K562 (cell line): ENCODE data around the gene IFRD1. TPM values are rescaled to one million over a fixed set of nuclear protein-coding genes. Genes with fewer than 3 reads are reported as not detected.

Experiments
- ASH1L ChIP-seq: fragments of 450-650 bp; IDR thresholded peaks from 2 replicates; pipeline ENCODE4 v1.6.1; 2018; ENCODE audit warnings: borderline replicate concordance, mild to moderate bottlenecking, low read depth; ENCODE audit not compliant: partially characterized antibody
- FOXJ2 ChIP-seq: fragments of 200-800 bp; sonication (Bioruptor generic); IDR thresholded peaks from 2 replicates; pipeline ENCODE4 v1.6.1; 2016; ENCODE audit warnings: missing genetic modification characterization, missing compliant biosample characterization
- HLTF ChIP-seq: fragments of 450-650 bp; IDR thresholded peaks from 2 replicates; pipeline ENCODE4 v1.6.1; 2016
- MECOM ChIP-seq: fragments of 250-450 bp; sonication (Bioruptor Pico); IDR thresholded peaks from 2 replicates; pipeline ENCODE4 v1.8.0; 2022; ENCODE audit warnings: inconsistent platforms
- NFE2L1 ChIP-seq: fragments of 450-650 bp; IDR thresholded peaks from 2 replicates; pipeline ENCODE4 v1.6.1; 2016; ENCODE audit warnings: missing genetic modification characterization, low read depth, mild to moderate bottlenecking, missing compliant biosample characterization, moderate library complexity, borderline replicate concordance
- NUFIP1 ChIP-seq: fragments of 450-650 bp; IDR thresholded peaks from 2 replicates; pipeline ENCODE4 v1.6.1; 2018; ENCODE audit not compliant: partially characterized antibody
- POLR2B ChIP-seq: fragments of 450-650 bp; IDR thresholded peaks from 2 replicates; pipeline ENCODE4 v1.6.1; 2018; ENCODE audit warnings: low read depth; ENCODE audit not compliant: partially characterized antibody
- POLR2G ChIP-seq: fragments of 200-400 bp; formaldehyde crosslinking; IDR thresholded peaks from 2 replicates; pipeline ENCODE4 v1.6.1; 2017; ENCODE audit warnings: low read depth, mild to moderate bottlenecking, antibody characterized with exemption, low read length, moderate library complexity
- POLR3G ChIP-seq: IDR thresholded peaks from 2 replicates; pipeline ENCODE4 v1.6.1; 2011; ENCODE audit not compliant: insufficient read length, insufficient replicate concordance; ENCODE audit errors: extremely low read depth
- PTBP1 ChIP-seq: fragments of 200-400 bp; formaldehyde crosslinking; IDR thresholded peaks from 2 replicates; pipeline ENCODE4 v1.6.1; 2017; ENCODE audit warnings: low read depth, low read length
- RUNX1 ChIP-seq: sonication (generic); IDR thresholded peaks from 2 replicates; pipeline ENCODE4 v1.6.1; 2016; ENCODE audit warnings: antibody characterized with exemption, low read depth
- SMAD2 ChIP-seq: fragments of 150-350 bp; IDR thresholded peaks from 2 replicates; pipeline ENCODE4 v1.6.1; 2014; ENCODE audit warnings: low read depth, mild to moderate bottlenecking, low read length
- SPI1 ChIP-seq: IDR thresholded peaks from 2 replicates; pipeline ENCODE4 v1.6.1; 2011; ENCODE audit warnings: low read depth, low read length, control low read depth, borderline replicate concordance
- SREBF1 ChIP-seq: fragments of 150-350 bp; IDR thresholded peaks from 2 replicates; pipeline ENCODE4 v1.6.1; 2014; ENCODE audit warnings: antibody characterized with exemption, low read depth, low read length, borderline replicate concordance
- ZBTB17 ChIP-seq: fragments of 450-650 bp; formaldehyde crosslinking; IDR thresholded peaks from 2 replicates; pipeline ENCODE4 v1.4.0; 2020; ENCODE audit warnings: mild to moderate bottlenecking
- ZFPM2 ChIP-seq: fragments of 250-450 bp; sonication (Bioruptor Pico); IDR thresholded peaks from 2 replicates; pipeline ENCODE4 v1.5.1; 2022; ENCODE audit warnings: mild to moderate bottlenecking
- ZNF212 ChIP-seq: fragments of 450-650 bp; formaldehyde crosslinking; IDR thresholded peaks from 2 replicates; pipeline ENCODE4 v1.4.0; 2020; ENCODE audit warnings: mild to moderate bottlenecking
- ZNF584 ChIP-seq: fragments of 200-800 bp; sonication (Bioruptor generic); IDR thresholded peaks from 2 replicates; pipeline ENCODE4 v1.6.1; 2016; ENCODE audit warnings: low read depth, mild to moderate bottlenecking, missing genetic modification characterization, missing compliant biosample characterization
- ZNF79 ChIP-seq: fragments of 250-450 bp; sonication (Bioruptor Pico); IDR thresholded peaks from 2 replicates; pipeline ENCODE4 v1.4.0; 2020; ENCODE audit warnings: low read depth, mild to moderate bottlenecking, moderate library complexity
- polyA plus RNA-seq, 8 experiments: library from polyadenylated mRNA; depleted of rRNA in 4 of 8; stranded (reverse) in 5 of 8; unstranded in 3 of 8; fragments of >200 nt; fragmentation: Nextera tagmentation in 2 of 8; fragmentation: Illumina TruSeq in 1 of 8; extraction: Ambion mirVana in 2 of 8; extraction: Trizol in 1 of 8; gene quantifications; 2 replicates each; pipeline versions ENCODE4 v1.2.1 to v1.2.3, GENCODE V29; 2011 to 2014; ENCODE audit warnings: inconsistent platforms in 1 of 8, missing spikeins in 1 of 8
- total RNA-seq, 7 experiments: library from RNA; depleted of rRNA in 6 of 7; stranded (reverse); fragments of >200 nt in 6 of 7; fragmentation: Illumina TruSeq in 2 of 7; extraction: Trizol in 2 of 7; gene quantifications; 2 replicates each; pipeline versions ENCODE4 v1.2.1 to v1.2.3, GENCODE V29; 2011 to 2021; ENCODE audit warnings: low replicate concordance in 1 of 7
- TF ChIP-seq, protein P1 (sequence below): sonication (generic); formaldehyde crosslinking; IDR thresholded peaks from 2 replicates; pipeline ENCODE4 v1.8.0; 2022; ENCODE audit warnings: missing genetic modification reagents, mild to moderate bottlenecking, borderline replicate concordance
- TF ChIP-seq, protein P2 (sequence below): sonication (generic); formaldehyde crosslinking; IDR thresholded peaks from 2 replicates; pipeline ENCODE4 v1.8.1; 2023; ENCODE audit warnings: mild to moderate bottlenecking, missing genetic modification reagents, moderate library complexity
- TF ChIP-seq, protein P3 (sequence below): fragments of 450-650 bp; IDR thresholded peaks from 2 replicates; pipeline ENCODE4 v1.6.1; 2016; ENCODE audit warnings: mild to moderate bottlenecking
- TF ChIP-seq, protein P4 (sequence below): fragments of 250-450 bp; sonication (Bioruptor Pico); IDR thresholded peaks from 2 replicates; pipeline ENCODE4 v1.8.0; 2022; ENCODE audit warnings: inconsistent platforms, mild to moderate bottlenecking, moderate library complexity, borderline replicate concordance

IFRD1 gene
- total and polyA plus RNA-seq, 9 of the 15 experiments (the other 6 are each of a cell fraction or from before 2014, with no cell fraction given): 27.6 to 81.8 (median 68.1) TPM

DNA sequence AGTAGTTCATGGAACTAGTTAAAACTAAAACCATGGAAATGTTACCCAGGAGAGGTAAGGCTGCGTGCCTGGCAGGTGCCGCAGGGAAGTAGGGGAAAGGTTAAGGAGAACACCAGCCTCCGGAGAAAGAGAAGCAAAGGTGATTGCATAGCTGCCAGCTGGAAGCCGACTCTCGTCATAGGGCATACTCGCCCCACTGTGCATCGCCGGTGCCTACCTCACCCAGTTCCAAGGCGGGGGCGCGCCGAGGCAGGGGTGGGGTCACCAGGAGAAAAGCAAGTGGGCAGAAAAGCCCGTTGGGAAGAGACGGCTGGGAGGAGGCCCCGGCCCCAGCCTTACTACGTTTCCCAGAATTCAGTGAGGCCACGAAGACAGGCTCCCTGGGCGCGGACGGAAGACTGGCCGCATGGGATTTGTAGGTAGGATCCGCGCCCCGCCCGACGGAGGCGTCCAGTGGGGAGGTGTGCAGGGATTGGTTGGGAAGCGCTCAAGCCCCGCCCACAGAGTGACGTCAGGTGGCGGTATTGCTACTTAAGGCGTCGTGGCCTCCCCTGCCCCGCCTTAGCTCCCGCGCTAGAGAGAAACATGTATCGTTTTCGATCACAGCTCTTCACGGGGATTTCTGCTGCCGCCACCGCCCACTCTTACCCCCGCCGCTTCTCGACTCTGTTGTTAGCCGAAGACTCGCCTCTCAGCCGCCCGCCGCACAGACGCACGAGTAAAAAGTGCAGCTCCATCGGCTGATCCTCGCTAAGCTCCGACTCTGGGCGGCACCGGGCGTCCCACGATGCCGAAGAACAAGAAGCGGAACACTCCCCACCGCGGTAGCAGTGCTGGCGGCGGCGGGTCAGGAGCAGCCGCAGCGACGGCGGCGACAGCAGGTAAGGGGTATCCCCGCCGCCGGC lies at the start of gene IFRD1 (continued):
- peak; percentile 60 for TF ChIP-seq HLTF
- TF ChIP-seq SREBF1: no peak
- TF ChIP-seq POLR2G: peak; percentile 99
- TF ChIP-seq ZFPM2 (CRISPR knock-in tag): no peak
- no peak for TF ChIP-seq SPI1
- TF ChIP-seq, protein P1, sequence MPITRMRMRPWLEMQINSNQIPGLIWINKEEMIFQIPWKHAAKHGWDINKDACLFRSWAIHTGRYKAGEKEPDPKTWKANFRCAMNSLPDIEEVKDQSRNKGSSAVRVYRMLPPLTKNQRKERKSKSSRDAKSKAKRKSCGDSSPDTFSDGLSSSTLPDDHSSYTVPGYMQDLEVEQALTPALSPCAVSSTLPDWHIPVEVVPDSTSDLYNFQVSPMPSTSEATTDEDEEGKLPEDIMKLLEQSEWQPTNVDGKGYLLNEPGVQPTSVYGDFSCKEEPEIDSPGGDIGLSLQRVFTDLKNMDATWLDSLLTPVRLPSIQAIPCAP: no peak
- TF ChIP-seq SMAD2: no peak
- no peak; the same call in 1 of the 2 replicates for TF ChIP-seq ZBTB17 (CRISPR knock-in tag)
- TF ChIP-seq, protein P2, sequence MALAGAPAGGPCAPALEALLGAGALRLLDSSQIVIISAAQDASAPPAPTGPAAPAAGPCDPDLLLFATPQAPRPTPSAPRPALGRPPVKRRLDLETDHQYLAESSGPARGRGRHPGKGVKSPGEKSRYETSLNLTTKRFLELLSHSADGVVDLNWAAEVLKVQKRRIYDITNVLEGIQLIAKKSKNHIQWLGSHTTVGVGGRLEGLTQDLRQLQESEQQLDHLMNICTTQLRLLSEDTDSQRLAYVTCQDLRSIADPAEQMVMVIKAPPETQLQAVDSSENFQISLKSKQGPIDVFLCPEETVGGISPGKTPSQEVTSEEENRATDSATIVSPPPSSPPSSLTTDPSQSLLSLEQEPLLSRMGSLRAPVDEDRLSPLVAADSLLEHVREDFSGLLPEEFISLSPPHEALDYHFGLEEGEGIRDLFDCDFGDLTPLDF: peak; percentile 87
- TF ChIP-seq RUNX1: no peak
- no peak for TF ChIP-seq ZNF79 (CRISPR knock-in tag)
- TF ChIP-seq MECOM (CRISPR knock-in tag): no peak
- no peak for TF ChIP-seq ZNF584 (CRISPR knock-in tag)
- TF ChIP-seq, protein P3, sequence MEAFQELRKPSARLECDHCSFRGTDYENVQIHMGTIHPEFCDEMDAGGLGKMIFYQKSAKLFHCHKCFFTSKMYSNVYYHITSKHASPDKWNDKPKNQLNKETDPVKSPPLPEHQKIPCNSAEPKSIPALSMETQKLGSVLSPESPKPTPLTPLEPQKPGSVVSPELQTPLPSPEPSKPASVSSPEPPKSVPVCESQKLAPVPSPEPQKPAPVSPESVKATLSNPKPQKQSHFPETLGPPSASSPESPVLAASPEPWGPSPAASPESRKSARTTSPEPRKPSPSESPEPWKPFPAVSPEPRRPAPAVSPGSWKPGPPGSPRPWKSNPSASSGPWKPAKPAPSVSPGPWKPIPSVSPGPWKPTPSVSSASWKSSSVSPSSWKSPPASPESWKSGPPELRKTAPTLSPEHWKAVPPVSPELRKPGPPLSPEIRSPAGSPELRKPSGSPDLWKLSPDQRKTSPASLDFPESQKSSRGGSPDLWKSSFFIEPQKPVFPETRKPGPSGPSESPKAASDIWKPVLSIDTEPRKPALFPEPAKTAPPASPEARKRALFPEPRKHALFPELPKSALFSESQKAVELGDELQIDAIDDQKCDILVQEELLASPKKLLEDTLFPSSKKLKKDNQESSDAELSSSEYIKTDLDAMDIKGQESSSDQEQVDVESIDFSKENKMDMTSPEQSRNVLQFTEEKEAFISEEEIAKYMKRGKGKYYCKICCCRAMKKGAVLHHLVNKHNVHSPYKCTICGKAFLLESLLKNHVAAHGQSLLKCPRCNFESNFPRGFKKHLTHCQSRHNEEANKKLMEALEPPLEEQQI: no peak
- no peak for TF ChIP-seq FOXJ2
- TF ChIP-seq ASH1L: peak; percentile 24
- no peak for TF ChIP-seq NUFIP1
- TF ChIP-seq POLR3G: no peak
- TF ChIP-seq, protein P4, sequence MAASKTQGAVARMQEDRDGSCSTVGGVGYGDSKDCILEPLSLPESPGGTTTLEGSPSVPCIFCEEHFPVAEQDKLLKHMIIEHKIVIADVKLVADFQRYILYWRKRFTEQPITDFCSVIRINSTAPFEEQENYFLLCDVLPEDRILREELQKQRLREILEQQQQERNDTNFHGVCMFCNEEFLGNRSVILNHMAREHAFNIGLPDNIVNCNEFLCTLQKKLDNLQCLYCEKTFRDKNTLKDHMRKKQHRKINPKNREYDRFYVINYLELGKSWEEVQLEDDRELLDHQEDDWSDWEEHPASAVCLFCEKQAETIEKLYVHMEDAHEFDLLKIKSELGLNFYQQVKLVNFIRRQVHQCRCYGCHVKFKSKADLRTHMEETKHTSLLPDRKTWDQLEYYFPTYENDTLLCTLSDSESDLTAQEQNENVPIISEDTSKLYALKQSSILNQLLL (CRISPR knock-in tag): no peak
- no peak for TF ChIP-seq NFE2L1
- TF ChIP-seq POLR2B: peak; percentile 100
- TF ChIP-seq ZNF212 (CRISPR knock-in tag): no peak
- TF ChIP-seq PTBP1: no peak
